ENCODE results near the gene NDUFC2. TPM values are rescaled to one million over a fixed set of nuclear protein-coding genes. Genes with fewer than 3 reads are reported as not detected.

Gene NDUFC2
- total and polyA plus RNA-seq, 2 experiments from 2014 or later, result 122 to 711 TPM

DNA sequence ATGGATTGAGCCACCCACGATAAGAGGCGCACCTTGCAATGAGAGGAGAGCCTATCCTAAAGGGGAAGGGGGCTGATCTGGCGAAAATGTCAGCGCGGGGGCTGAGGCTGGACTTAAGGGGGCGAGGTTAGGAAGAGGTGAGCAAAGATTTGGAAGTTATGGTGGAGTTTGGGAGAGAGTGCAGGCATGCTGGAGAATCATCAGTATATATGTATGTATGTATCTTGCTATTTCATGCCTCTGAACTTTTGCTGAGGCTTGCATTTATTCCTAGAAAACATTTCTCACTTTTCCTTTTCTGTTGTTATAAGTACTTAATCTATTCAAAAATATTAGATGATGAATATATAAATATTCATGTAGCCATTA, 33.2 kb downstream of the NDUFC2 start:
- H3K36me3 ChIP-seq (ENCODE audit: insufficient read depth), result no peaks in the 10 kb centered on the region
- no peaks in the 10 kb centered on the region for H4K20me1 ChIP-seq (replicated peaks; ENCODE audit: insufficient read depth)
- no peak overlapping the region for H3K27ac ChIP-seq (ENCODE audit: low read depth)
- no peaks in the 10 kb centered on the region for H3K79me2 ChIP-seq (replicated peaks; ENCODE audit: insufficient read depth)
- ATAC-seq (peak; percentile 5; the same call in 1 of the 3 replicates), DNase-seq (ENCODE audit: low spot score) (no peak)
- 0 out of 2 replicates have a peak, but pooled peaks cover 4% of the 10 kb centered on the region for H3F3A ChIP-seq (replicated peaks; ENCODE audit: low read depth)
- peaks cover 6% of the 10 kb centered on the region for H3K27me3 Mint-ChIP-seq (ENCODE audit: insufficient read depth, low read depth, poor library complexity)
- TF ChIP-seq, protein P1, sequence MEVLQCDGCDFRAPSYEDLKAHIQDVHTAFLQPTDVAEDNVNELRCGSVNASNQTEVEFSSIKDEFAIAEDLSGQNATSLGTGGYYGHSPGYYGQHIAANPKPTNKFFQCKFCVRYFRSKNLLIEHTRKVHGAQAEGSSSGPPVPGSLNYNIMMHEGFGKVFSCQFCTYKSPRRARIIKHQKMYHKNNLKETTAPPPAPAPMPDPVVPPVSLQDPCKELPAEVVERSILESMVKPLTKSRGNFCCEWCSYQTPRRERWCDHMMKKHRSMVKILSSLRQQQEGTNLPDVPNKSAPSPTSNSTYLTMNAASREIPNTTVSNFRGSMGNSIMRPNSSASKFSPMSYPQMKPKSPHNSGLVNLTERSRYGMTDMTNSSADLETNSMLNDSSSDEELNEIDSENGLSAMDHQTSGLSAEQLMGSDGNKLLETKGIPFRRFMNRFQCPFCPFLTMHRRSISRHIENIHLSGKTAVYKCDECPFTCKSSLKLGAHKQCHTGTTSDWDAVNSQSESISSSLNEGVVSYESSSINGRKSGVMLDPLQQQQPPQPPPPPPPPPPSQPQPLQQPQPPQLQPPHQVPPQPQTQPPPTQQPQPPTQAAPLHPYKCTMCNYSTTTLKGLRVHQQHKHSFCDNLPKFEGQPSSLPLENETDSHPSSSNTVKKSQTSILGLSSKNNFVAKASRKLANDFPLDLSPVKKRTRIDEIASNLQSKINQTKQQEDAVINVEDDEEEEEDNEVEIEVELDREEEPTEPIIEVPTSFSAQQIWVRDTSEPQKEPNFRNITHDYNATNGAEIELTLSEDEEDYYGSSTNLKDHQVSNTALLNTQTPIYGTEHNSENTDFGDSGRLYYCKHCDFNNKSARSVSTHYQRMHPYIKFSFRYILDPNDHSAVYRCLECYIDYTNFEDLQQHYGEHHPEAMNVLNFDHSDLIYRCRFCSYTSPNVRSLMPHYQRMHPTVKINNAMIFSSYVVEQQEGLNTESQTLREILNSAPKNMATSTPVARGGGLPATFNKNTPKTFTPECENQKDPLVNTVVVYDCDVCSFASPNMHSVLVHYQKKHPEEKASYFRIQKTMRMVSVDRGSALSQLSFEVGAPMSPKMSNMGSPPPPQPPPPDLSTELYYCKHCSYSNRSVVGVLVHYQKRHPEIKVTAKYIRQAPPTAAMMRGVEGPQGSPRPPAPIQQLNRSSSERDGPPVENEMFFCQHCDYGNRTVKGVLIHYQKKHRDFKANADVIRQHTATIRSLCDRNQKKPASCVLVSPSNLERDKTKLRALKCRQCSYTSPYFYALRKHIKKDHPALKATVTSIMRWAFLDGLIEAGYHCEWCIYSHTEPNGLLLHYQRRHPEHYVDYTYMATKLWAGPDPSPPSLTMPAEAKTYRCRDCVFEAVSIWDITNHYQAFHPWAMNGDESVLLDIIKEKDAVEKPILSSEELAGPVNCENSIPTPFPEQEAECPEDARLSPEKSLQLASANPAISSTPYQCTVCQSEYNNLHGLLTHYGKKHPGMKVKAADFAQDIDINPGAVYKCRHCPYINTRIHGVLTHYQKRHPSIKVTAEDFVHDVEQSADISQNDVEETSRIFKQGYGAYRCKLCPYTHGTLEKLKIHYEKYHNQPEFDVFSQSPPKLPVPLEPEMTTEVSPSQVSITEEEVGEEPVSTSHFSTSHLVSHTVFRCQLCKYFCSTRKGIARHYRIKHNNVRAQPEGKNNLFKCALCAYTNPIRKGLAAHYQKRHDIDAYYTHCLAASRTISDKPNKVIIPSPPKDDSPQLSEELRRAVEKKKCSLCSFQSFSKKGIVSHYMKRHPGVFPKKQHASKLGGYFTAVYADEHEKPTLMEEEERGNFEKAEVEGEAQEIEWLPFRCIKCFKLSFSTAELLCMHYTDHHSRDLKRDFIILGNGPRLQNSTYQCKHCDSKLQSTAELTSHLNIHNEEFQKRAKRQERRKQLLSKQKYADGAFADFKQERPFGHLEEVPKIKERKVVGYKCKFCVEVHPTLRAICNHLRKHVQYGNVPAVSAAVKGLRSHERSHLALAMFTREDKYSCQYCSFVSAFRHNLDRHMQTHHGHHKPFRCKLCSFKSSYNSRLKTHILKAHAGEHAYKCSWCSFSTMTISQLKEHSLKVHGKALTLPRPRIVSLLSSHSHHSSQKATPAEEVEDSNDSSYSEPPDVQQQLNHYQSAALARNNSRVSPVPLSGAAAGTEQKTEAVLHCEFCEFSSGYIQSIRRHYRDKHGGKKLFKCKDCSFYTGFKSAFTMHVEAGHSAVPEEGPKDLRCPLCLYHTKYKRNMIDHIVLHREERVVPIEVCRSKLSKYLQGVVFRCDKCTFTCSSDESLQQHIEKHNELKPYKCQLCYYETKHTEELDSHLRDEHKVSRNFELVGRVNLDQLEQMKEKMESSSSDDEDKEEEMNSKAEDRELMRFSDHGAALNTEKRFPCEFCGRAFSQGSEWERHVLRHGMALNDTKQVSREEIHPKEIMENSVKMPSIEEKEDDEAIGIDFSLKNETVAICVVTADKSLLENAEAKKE (CRISPR knock-in tag; IDR thresholded peaks at IDR 0.05), result no peak
- TF ChIP-seq EZH2phosphoT487 (IDR thresholded peaks at IDR 0.05; ENCODE audit: unreplicated experiment) (no peak), POLR2AphosphoS5 (IDR thresholded peaks at IDR 0.05; ENCODE audit: low read depth) (no peak), EZH2 (IDR thresholded peaks at IDR 0.05; ENCODE audit: low read depth, unreplicated experiment) (no peak), ZNF331 (CRISPR knock-in tag; IDR thresholded peaks at IDR 0.05; ENCODE audit: low read depth) (no peak), JUNB (IDR thresholded peaks at IDR 0.05; ENCODE audit: unreplicated experiment) (no peak), NANOG (IDR thresholded peaks at IDR 0.05; ENCODE audit: borderline replicate concordance) (no peak), CREB1 (CRISPR knock-in tag; IDR thresholded peaks at IDR 0.05; ENCODE audit: low read depth) (no peak)
- TF ChIP-seq, protein P2, sequence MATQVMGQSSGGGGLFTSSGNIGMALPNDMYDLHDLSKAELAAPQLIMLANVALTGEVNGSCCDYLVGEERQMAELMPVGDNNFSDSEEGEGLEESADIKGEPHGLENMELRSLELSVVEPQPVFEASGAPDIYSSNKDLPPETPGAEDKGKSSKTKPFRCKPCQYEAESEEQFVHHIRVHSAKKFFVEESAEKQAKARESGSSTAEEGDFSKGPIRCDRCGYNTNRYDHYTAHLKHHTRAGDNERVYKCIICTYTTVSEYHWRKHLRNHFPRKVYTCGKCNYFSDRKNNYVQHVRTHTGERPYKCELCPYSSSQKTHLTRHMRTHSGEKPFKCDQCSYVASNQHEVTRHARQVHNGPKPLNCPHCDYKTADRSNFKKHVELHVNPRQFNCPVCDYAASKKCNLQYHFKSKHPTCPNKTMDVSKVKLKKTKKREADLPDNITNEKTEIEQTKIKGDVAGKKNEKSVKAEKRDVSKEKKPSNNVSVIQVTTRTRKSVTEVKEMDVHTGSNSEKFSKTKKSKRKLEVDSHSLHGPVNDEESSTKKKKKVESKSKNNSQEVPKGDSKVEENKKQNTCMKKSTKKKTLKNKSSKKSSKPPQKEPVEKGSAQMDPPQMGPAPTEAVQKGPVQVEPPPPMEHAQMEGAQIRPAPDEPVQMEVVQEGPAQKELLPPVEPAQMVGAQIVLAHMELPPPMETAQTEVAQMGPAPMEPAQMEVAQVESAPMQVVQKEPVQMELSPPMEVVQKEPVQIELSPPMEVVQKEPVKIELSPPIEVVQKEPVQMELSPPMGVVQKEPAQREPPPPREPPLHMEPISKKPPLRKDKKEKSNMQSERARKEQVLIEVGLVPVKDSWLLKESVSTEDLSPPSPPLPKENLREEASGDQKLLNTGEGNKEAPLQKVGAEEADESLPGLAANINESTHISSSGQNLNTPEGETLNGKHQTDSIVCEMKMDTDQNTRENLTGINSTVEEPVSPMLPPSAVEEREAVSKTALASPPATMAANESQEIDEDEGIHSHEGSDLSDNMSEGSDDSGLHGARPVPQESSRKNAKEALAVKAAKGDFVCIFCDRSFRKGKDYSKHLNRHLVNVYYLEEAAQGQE (IDR thresholded peaks at IDR 0.05; ENCODE audit: unreplicated experiment), result no peak
- TF ChIP-seq, protein P3, sequence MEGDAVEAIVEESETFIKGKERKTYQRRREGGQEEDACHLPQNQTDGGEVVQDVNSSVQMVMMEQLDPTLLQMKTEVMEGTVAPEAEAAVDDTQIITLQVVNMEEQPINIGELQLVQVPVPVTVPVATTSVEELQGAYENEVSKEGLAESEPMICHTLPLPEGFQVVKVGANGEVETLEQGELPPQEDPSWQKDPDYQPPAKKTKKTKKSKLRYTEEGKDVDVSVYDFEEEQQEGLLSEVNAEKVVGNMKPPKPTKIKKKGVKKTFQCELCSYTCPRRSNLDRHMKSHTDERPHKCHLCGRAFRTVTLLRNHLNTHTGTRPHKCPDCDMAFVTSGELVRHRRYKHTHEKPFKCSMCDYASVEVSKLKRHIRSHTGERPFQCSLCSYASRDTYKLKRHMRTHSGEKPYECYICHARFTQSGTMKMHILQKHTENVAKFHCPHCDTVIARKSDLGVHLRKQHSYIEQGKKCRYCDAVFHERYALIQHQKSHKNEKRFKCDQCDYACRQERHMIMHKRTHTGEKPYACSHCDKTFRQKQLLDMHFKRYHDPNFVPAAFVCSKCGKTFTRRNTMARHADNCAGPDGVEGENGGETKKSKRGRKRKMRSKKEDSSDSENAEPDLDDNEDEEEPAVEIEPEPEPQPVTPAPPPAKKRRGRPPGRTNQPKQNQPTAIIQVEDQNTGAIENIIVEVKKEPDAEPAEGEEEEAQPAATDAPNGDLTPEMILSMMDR (conservative IDR thresholded peaks at IDR 0.05; ENCODE audit: low read depth in 2 of 2), result no peak
- TF ChIP-seq, protein P4, sequence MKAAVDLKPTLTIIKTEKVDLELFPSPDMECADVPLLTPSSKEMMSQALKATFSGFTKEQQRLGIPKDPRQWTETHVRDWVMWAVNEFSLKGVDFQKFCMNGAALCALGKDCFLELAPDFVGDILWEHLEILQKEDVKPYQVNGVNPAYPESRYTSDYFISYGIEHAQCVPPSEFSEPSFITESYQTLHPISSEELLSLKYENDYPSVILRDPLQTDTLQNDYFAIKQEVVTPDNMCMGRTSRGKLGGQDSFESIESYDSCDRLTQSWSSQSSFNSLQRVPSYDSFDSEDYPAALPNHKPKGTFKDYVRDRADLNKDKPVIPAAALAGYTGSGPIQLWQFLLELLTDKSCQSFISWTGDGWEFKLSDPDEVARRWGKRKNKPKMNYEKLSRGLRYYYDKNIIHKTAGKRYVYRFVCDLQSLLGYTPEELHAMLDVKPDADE (IDR thresholded peaks at IDR 0.05), result no peak
- peaks cover 13% of the 10 kb centered on the region; the same call in 1 of the 2 replicates for H3K4me1 ChIP-seq (ENCODE audit: insufficient read depth)
- H3K9me3 Mint-ChIP-seq, result no peaks in the 10 kb centered on the region
- H3K27me3 ChIP-seq (ENCODE audit: insufficient read depth), result no peaks in the 10 kb centered on the region
- no peak overlapping the region for H3K27ac Mint-ChIP-seq
- H3K4me3 ChIP-seq, result peak overlapping the region; percentile 57
- H3K4me2 ChIP-seq, result peak overlapping the region; percentile 75
- peak overlapping the region; percentile 93 for H2AFZ ChIP-seq
- H3K4me1 Mint-ChIP-seq, result peaks cover 30% of the 10 kb centered on the region
- H3K36me3 Mint-ChIP-seq (ENCODE audit: low read depth), result no peaks in the 10 kb centered on the region
- peaks cover 13% of the 10 kb centered on the region; the same call in 1 of the 2 replicates for H3K9me2 ChIP-seq (ENCODE audit: insufficient read depth)
- peak overlapping the region; percentile 52; the same call in 2 of the 3 replicates for H3K4me3 Mint-ChIP-seq
